NCI-H1417 treated with DMSO at 0.1 percent for 48 hours (cell line): ENCODE data around the gene OVCH2.
"Not testable (repeated sequence)": the region's sequence is repeated elsewhere in the genome, so short reads cannot be mapped to it uniquely, and the experiment has no call there.

Experiments
- DNase-seq: peaks from one replicate; lab custom pipeline; 2025; lab: John Stamatoyannopoulos, UW

Gene OVCH2

DNA sequence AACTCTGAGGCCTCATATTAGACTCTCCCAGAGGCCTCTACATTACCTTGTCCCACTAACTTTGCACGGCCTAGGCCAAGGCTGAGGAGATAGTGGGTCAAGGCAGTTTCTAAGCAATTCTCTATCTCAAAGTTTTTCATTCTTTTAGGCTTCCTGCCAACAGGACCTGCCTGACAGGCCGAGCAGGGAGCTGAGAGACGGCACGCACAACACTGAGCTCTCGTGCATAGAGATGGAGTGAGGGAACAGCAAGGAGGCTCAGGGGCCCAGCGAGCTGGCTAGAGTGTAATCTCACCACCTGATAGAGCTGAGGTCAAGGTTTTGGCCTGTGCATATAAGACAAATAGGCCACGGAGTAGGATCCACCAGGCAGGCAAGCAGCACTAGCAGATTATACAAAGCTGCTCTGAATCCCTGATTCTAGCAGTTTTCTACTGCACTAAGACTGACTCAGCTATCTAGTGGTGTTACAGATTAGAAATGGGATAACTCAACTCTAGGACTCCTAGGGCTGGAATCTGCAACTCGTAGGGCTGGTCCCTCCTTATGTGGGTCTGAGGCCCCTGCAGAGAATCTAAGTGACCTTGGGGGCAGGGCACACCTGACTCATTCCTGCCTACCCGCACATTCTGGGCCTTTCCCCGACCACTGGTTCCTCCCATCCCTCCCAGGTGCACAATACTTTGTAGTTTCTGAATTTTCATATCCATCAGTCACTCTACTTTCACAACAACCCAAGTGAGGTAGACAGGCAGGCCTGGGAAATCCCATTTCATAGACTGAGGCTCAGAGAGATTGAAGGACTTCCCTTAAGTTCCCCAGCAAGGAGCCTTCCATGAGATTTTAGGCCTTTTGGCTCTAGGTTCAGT is 34.7 kb downstream of the OVCH2 start:
- DNase-seq, result no peak

GRCh38 chr11:7670641-7671040 is 35.6 kb downstream of the OVCH2 start:
- no peak for DNase-seq

- no peak for DNase-seq
These were observed 37.4 kb downstream of the OVCH2 start for GRCh38 chr11:7668911-7669310.

DNA sequence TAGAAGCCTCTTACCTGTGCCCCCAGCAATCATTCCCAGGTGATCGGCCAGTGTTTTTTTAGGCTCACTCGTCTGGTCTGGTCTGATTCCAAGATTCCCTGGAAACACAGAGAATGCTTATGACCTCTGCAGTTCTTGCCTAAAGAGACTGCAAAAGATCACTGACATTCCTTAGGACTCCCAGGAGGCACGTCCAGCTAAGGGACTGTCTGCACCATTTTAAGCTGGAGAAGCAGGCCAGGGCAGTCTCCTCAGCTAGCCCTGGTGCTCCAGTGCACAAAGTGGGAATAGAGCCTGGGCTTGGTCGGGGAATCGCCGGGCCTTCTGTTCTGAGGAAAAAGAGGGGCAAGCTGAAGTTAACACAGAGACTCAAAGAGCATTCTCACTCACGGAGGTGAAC is 37.8 kb downstream of the OVCH2 start:
- DNase-seq, result no peak

- no peak for DNase-seq
These were observed 38.8 kb downstream of the OVCH2 start for GRCh38 chr11:7667460-7667859.

- DNase-seq, result no peak
These were observed 39.9 kb downstream of the OVCH2 start for GRCh38 chr11:7666292-7666866.

DNA sequence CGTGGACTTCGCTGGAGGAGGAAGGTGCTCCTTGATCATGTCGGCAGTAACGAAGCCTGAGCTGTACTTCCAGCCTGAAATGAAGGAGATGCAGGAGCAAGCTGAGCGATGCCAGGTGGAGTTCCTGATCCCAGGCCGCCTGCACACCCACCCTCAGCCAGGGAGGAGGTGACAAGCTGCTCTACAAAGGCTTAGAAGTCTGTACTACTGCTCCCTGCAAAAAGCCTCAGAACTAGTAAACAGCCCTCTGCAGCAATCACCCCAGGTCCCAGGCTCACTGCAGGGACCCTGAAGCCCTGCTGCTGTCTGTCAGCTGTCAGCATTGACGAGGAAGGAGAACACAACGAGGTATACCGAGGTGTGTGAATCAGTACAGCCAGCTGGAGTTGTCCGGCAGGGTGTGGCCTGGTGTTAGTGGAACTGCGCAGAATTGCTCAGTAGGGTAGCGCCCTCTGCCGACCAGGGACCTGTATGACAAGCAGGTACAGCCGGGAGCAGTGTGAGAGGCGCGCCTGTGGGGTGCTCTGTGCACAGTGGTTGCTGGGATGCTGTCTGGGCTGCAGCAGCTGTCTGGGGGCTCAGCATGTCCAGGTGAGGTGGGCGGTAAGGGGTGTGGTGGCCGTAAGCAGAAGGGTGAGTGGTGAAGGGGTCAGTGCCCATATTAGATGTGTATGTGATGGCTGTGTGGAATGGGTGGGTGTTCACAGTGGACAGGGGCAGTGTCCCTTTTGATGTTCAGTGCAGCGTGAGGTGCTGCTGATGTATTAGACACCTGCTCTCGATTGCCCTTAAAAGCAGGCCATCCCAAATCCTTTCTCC is 40.6 kb downstream of the OVCH2 start:
- no peak for DNase-seq

- DNase-seq, result no peak
These were observed 41.4 kb downstream of the OVCH2 start for GRCh38 chr11:7664867-7665266.

DNA sequence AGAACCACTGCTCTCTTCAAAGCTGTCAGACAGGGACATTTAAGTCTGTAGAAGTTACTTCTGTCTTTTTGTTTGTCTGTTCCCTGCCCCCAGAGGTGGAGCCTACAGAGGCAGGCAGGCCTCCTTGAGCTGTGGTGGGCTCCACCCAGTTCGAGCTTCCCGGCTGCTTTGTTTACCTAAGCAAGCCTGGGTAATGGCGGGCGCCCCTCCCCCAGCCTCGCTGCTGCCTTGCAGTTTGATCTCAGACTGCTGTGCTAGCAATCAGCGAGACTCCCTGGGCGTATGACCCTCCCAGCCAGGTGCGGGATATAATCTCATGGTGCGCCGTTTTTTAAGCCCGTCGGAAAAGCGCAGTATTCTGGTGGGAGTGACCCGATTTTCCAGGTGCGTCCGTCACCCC is 42.7 kb downstream of the OVCH2 start:
- DNase-seq, result not testable (repeated sequence)

DNA sequence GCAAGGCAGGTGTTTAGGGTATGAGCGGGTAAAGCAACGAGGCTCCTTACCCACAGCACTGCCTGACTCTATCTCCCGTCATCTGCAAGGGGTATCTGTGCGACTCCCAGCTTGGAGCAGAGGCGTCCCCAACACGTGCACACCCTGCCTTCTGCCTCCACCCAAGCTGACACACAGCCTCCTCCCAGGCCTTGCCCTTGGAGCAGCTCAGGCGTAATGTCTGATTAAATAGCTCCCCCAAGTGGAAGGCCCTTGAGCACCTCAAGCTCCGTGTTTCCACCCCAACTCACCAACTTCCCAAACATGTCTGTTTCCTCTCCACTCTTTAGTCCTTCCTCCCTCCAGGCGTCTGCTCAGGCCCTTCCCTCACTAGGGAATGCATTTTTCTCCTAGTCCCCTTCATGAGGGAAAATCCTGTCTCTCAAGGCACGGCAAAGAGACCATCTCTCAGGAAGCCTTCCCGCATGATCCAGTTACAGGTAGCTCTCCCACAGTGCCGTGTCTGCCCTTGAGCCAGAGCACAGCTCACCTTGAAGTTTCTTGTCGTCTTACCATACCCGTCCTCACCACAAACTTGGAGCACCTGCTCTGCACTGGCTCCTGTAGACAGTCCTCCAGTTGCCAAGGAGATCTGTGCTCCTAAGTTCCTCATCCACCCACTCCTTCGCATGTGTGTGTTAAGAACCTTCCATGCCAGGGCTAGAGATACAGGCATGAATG is 48.8 kb downstream of the OVCH2 start:
- DNase-seq, result no peak

GRCh38 chr11:7656704-7657103 is 49.6 kb downstream of the OVCH2 start:
- no peak for DNase-seq

DNA sequence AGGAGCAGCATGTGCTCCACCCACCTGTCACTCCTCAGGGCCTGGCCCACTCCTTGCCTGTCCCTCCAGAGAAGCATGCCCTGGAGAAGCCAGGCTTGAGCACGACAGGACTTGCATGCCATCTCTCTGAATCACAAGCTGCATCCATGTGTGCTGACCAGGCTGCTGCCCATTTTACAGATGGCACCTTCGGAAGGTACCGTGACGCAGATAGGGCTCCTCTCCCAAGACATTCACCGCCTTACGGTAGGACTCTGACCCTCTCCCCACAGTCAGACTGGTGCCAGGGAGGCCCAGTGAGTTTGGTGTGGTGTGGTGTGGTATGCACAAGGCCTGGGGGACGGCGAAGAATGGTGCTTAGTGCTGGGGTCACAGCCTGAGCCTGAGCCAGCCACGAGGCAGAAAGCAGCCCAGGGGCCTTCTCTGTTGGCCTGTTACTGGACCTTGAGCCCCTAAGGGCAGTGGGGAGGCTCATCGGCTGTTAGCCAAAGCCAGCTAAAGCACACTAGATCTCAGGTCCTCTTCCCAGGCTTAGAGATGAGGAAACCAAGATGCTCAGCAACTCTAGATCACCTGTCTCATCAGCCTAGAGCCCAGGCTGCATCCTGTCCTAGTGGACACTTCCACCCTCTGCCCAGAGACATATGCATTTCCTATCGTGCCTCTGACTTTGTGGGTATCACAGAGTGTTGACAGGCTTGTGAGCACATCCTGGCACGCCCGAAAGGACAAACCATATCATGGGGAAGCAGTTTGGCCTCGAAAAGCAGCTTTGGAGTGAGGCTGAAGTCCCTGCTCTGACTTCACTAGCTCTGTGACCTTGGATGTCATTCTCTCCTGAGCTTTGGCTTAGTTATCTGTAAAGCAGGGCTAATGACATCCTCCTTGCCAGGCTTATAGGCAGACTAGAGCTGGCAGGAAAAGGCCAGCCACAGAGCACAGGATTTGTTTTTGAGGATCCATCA is 50.7 kb downstream of the OVCH2 start:
- no peak for DNase-seq

DNA sequence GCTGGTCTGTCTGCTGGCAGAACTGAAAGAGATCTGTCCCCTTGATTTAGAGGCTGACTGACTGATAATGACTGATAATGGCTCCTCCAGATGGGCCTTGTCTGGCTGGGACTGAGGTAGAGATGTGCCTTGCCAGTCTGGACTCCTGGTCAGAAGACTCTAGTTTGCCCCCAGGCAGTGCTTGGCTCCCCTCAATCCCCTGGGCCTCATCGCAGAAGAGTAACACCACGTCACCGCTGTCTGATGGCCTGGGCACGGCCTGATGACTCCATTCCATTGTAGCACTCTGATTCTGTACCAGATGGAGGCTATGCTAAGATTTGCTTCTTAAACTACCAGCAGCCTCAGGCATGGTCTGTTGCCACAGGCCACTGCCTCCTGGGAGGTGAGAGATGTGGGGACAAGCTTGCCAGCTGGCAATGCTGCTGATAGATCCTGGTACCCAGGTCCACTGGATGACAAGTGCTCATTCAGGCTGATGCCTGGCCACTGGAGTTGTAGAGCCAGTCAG is 52.0 kb downstream of the OVCH2 start:
- no peak for DNase-seq

DNA sequence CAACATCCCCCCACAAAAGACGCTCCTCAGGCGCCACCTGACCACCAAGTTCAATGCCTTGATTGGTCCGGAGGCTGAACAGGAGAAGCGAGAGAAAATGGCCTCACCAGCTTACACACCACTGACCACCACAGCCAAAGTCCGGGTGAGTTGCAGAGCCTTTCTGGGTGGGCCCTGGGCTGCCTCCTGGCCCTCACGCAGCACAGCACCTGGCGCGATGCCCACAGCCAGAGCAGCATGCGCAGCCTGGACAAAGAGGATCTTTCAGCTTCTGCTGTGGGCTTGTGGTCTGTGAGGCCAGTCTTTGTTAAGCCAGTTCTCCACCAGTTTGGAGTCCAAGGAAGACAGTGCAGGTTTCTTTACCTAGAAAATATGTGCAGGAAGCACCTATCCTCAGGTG is 54.6 kb downstream of the OVCH2 start:
- no peak for DNase-seq

GRCh38 chr11:7651140-7651551 is 55.1 kb downstream of the OVCH2 start:
- DNase-seq, result no peak

DNA sequence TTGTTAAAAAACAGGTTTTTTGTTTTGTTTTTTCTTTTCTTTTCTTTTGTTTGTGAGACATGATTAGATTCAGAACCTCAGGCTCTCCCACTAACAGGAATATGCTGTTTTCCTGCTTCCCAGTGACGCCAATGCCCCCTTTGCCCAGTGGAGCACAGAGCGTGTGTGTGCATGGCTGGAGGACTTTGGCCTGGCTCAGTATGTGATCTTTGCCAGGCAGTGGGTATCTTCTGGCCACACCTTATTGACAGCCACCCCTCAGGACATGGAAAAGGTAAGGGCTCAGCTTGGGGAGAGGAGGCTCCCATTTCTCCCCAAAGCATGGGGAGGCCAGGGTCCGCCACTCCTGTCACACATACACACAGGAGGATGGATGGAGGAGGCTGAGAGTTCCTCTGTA is 58.0 kb downstream of the OVCH2 start:
- DNase-seq, result no peak

DNA sequence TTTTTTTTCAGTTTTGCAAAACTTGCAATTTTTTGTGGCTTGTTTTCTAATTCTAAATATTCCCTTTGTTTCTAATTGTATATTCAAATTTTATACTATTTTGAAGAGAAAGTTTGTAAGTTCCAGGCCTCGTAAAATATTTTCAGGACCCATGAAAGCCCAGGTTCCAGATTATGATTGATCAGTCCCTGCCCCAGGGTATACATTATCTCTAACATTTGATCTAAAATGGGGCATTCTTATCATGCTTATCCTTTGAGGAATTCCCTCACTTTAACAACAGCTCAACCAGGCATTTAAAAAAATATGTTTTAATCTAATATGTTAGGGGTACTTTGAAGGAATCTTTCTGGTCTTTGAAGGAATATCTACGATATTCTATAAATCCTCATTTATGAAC is 59.4 kb downstream of the OVCH2 start:
- no peak for DNase-seq

- DNase-seq, result no peak
These were observed 61.1 kb downstream of the OVCH2 start for GRCh38 chr11:7645206-7645605.

DNA sequence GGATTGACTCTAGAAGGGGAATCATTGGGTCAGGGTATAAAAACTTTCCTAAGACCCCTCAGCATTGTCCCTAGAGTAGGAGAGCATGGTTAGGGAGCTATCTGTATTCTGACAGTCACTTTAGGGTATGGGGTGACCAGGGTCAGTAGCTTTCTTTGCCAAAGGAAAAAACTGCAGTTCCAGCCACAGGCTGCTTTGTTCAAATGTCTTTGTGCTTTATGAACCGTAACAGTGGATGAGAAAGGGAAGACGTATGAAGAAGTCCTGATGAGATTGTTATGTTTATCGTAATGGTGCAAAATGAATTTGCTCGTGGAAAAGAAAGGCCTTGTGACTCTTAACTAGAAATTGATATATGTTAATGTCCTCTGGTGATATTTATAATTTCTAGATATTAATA is 63.0 kb downstream of the OVCH2 start:
- no peak for DNase-seq

DNA sequence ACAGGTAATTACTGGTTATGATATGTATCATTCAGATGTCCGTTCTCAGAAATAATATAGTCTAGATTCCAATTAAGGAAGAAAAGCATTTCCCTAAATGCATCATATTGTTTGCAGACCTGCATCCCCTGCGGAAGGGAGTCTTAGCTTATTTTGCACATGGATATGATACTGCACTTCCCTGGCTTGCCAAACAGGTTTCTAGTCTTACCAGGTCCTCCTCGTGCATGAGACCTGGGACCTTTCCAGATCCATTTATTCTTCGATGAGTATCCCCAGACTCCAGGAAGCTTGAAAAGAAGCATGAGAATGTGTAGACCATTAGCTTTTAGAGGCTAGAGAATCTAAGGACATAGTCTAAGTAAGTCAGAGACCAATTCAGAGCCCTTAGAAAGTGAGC is 63.5 kb downstream of the OVCH2 start:
- no peak for DNase-seq

- no peak for DNase-seq
These were observed 65.5 kb downstream of the OVCH2 start for GRCh38 chr11:7640816-7641215.
